Left forelimb (tissue), 1 donor: ENCODE results near the gene DIP2C.
"Not testable (repeated sequence)": the region's sequence is repeated elsewhere in the genome, so short reads cannot be mapped to it uniquely, and the experiment has no call there.

Experiments
- DNase-seq: peaks from one replicate; pipeline ENCODE4 v3.0.0-alpha.2; 2018; ENCODE audit warnings: low spot score

Gene DIP2C

DNA sequence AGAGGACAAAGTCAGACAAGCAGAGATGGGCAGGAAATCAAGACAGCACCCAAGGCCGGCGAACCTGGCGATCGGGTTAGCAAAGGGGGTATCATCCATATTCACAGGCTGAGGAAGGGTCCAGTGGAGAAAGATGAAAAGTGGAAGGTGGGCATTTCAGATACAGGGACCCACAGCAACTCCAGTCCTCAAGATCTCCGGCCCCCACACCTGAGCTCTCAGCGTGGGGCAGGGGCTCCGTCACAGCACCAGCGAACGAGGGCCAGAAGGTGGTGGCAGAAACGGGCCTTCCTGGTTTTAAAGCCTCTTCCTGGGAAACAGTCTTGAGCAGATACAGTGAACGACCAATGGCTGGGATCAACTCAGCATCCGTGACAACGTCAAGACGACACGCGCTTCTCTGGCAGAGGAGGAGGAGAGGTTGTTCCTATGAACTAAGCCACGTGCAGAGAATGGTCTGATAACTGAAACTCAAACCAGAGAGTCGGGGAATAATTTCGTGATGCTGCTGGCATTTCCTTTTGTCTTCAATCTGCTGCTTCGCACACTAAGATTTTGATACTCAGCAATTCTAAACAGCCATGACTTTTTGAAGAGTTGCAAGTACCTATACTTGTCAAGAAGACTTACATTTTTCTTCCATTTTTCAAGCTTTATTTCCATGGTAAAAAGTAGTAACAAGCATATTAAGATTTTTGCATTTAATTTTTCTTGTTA, 334.4 kb downstream of the DIP2C start:
- no peak for DNase-seq

DNA sequence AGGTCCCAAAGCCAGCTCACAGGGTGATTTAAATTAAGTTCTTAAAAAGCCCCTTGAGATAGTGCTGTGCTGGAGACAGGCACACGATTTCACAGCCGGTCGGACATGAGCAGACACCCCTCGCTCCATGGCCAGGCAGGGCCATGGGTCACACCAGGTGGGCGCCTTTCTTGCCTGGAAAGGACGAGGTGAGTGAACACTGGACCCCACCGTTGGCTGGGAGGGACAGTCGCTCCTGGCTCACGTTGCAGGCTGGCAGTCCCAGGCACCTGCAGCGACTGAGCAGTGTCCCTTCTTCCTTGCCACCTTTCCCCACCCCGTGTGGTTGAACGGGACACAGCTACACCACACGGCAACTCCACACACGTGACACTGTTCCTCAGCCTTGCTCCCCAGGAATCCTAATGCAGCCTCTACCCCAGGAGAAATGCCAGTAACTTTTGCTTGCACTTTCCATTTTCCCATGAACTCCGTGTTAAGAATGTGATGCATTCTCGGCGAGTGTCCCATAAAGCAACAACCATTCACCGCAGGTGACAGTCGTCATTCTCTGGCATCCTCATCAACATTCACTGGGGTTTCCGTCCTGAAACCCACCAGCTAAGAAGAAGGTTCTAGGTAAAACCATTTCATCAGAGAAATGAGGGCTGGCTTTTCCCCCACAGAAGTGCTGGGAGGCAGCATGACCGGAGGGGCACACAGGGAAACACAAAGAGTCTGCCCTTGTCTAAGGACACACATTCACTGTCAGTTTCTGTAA, 336.8 kb downstream of the DIP2C start:
- DNase-seq, result no peak

DNA sequence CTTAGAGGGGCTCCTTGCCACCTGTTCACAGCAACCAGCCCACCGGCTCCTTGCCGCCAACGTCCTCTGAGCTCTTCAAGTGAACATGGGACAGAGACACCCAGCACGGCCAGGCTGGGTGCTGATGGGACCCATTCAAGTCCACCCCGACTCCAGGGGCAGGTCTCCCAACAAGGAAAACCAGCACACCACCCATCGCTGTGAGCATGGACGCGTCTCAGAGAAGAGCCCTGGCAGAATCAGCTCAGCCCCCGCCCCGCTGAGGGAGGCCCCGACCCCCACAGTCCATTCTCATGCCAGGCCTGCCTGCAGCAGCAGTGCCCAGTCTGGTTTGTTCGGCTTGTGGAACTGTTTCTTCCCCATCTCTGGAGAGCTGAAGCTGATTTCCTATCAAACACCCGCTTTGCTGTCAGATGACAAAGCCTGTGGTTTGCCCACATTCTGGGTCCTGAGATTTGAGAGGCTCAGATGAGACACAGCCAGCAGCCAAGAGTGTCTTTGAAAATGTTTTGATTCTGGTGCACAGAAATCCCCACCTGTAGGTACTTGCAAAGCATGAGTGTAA, 337.6 kb downstream of the DIP2C start:
- no peak for DNase-seq

DNA sequence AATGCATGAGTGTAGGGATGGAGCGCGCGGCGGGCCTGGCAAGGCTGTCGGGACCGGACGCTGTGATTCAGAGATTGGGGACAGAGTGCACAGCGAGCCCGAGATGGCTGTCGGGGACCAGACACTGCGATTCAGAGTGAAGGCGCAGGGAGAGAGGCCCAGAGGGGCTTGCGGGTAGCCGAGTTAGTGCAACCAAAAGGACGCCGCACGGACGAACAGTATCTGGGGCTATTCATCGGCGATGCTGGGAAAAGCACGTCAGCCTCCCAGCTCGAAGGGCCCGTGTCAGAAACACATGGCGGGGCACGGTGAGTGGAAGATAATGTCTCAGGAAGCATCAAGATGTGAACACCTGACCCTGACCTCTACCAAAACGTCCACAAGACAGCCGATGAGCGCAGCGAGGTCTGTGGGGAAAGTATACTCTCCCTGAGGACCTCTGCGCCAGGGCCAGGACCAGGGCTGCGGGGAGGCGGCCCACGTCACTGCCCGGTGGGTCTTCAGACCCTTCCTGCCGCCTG, 338.4 kb downstream of the DIP2C start:
- no peak for DNase-seq

DNA sequence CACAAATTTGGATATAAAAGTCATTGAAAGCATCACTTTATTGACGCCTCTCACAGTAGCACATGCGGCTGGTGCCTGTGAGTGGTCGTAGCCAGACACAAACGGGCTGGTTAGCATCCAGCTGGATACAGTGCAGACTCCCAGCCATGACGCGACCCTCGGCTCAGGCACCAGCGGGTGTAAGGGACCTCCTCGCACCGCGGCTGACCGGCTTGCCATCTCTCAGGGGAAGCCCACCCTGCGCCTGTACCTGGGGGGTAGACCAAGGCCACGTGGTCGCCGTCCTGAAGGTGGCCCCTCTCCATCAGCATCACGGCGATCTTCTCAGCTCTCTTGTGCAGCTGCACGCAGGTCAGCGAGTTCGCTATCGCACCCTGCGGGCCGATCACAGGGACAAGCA, 340.4 kb downstream of the DIP2C start:
- no peak for DNase-seq

DNA sequence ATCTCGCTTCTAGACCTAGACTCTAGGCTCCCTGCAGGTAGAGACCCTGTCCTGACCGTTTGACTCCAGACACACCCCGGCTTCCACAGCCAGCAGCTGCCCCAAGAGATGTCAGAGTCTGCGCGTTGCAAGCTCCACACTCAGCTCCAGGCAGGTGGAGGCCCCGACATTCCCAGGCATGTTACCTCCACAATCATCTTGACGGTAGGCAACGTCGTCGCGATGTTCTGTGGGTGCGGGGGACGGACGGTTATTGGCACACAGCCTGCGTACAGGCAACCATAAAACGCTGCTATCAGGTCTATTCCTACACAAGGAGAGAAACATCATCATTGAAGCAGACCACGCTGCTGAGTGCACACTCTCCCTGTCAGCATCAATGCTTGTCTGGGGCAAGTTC, 341.0 kb downstream of the DIP2C start:
- no peak for DNase-seq

DNA sequence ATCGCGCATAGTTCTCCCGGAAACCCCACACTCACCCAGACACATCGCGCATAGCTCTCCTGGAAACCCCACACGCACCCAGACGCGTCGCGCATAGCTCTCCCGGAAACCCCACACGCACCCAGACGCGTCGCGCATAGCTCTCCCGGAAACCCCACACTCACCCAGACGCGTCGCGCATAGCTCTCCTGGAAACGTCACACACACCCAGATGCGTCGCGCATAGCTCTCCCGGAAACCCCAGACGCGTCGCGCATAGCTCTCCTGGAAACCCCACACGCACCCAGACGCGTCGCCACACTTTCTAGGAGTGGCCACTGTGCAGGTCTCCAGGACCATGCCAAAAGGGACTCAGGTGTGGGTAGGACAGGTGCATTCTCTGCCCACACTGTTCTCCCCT, 341.7 kb downstream of the DIP2C start:
- not testable (repeated sequence) for DNase-seq

DNA sequence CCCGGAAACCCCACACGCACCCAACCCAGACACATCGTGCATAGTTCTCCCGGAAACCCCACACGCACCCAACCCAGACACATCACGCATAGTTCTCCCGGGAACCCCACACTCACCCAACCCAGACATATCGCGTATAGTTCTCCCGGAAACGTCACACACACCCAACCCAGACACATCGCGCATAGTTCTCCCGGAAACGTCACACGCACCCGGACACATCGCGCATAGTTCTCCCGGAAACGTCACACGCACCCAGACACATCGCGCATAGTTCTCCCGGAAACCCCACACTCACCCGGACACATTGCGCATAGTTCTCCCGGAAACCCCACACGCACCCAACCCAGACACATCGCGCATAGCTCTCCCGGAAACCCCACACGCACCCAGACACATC, 342.3 kb downstream of the DIP2C start:
- DNase-seq, result not testable (repeated sequence)

DNA sequence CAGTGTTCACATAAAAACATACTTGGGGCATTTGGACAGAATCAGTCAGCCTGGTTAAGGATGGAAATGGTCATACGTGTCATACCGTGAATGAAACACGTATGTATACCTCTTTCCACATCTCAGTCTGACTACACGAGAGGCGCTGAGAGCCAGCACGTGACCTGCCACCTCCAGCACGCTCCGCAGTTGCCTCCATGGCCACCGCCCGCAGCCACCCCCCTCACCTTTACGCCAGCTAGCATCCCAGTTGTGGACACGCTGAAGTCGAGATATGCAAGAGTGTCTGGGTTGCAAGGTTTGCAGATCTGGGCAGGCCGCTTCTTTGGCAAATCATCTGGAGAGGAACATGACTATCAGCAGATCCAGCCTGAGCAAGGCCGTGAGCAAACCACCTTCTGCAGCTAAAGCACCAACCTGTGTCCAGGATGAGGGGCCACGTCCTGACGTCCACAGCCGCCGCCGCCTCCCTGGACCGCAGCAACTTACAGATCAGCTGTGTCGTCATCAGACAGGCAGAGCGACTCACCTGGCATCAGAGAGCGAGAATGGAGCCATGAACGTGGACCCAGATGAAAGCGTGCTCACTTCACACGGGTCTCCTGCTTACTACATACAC, 344.8 kb downstream of the DIP2C start:
- no peak for DNase-seq

DNA sequence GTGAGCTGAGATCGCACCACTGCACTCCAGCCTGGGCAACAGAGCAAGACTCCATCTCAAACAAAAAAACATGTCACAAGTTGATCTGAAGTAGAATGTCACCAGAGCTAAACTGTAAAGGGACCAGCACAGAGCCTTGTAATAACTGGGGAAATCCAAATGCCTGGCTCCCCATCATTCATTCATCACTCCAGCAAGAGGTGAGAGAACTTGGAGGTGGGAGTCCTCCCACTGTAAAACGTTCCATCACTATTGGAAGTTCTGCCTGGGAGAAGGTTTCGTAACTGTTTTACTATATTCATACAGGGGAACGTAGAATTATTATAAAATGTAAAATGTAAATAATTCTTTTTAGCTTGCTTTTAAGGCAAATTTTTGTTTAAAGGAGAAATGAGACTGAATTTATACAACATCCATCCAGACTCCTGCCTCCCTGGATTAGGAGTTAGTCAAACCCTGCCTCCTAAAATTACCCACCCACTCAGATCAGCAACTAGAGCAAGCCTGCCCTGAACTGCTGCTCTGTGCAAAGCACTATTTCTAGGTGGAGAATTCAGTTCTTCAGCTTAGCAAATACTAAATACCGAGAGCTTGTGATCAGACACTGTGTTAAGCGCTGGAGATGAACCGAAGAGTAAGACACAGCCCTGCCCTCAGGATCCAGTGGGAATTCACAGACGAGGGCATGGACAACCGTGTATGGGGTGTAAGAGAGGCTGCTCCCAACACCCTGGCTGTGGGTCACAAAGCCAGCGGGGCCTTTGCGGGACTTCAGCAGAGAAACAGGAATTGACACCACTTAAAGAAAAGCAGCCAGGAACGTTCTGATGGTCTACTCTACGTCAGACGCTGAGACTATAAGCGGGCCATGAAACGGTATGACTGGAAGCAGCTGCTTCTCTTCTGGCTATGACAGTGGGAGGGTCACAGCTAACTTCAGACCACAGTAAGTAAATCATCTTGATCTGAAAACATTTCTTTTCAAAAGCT, 345.9 kb downstream of the DIP2C start:
- peak; percentile 11 for DNase-seq

DNA sequence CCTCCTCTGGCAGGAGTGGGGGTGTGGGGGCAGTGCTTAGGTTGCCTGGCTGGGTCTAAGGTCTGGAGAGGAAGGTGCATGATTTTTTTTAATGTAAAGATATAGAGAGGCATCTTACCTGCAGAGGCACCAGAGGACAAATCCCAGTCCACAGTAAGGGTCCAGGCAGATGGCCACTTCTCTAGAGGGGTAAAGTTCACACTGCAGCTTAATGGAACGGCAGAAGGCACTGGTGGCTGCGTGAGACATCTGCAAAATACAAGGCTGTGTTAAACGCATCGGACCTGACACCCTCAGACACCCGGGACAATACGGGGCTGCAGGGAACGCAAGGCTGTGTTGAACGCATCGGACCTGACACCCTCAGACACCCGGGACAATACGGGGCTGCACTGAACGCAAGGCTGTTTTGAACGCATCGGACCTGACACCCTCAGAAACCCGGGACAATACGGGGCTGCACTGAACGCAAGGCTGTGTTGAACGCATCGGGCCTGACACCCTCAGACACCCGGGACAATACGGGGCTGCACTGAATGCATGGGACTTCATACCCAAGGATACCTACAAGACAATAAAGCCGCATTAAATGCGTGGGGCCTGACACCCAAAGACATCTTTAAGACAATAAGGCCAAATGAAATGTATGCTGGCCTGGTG, 348.3 kb downstream of the DIP2C start:
- no peak for DNase-seq

DNA sequence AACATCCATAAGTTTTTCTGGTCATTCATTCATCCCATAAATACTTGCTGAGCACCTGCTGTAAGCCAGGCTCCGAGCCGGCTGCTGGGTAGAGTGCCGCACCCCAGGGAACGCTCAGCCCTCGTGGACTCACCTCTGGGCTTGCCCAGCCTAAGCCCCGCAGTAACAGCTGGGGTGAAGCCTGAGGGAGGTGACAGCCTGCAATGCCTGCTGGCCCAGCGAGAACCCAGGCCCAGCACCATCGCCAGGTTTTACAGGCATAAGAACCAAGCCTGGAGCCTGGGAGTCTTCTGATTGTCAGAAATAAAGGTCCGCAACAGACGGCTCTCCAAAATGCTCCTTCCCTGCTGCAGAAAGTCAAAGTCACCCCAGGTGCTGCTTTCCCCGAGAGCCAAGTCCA, 348.8 kb downstream of the DIP2C start:
- no peak for DNase-seq

DNA sequence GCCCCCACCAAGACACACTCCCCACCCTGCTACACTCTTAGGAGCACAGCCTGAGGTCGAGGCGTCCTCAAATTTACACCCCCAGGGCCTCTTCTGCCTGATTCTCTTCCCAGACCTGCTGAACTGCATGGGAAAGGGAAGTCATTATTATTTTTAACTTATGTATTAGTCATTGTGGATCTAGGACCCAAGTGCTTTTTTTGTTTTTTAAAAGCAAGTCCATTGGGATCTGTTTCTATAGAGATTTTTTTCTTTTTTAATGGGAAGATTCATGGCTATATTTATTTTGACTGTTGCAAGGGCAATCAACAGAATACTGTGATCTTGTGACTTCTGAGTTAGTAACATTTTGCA, 350.5 kb downstream of the DIP2C start:
- DNase-seq, result no peak

DNA sequence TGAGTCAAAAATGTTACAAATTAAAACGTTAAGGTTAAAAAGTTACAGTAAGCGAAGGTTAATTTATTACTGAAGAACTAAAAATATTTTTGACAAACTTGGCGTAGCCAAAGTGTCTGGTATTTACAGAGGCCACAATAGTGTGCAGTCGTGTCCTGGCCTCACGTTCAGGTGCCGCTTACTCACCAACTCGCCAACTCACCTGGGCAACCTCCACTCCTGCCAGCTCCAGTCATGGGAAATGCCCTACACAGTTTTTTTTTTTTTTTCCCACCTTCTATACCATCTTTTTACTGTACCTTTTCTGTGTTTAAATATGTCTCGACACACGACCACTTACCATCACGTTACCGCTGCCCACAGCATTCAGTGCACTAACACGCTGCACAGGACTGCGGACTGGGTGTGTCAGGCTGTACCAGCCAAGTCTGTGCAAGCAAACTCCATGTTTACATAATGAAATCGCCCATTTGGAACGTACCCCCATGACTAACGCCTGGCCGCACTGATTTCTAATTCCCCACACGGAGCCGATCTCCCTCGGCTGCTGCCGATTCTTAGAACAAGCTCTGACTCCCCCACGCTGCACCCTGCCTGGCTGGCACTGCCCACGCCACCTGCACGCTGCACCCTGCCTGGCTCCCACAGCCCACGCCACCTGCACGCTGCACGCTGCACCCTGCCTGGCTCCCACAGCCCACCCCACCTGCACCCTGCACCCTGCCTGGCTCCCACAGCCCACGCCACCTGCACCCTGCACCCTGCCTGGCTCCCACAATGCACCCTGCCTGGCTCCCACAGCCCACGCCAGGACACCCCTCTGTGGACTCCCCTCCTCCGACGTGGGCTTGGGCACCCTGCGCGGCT, 351.1 kb downstream of the DIP2C start:
- DNase-seq, result no peak

DNA sequence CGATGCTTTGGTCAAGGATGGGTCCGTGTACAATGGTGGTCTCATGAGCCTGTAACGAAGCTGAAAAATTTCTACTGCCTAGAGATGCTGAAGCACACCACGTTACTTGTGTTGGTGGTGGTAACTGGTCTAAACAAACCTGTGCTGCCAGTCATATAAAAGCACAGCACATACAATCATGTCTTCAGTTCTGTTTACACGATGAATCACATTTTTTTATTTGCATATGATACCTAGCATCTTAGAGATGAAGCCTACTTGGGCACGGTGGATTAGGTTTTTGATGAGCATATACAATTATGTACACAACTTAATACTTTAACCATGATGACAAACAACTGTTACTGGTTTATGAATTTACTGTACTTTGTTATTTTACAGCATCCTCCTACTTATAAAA, 353.2 kb downstream of the DIP2C start:
- DNase-seq, result no peak

DNA sequence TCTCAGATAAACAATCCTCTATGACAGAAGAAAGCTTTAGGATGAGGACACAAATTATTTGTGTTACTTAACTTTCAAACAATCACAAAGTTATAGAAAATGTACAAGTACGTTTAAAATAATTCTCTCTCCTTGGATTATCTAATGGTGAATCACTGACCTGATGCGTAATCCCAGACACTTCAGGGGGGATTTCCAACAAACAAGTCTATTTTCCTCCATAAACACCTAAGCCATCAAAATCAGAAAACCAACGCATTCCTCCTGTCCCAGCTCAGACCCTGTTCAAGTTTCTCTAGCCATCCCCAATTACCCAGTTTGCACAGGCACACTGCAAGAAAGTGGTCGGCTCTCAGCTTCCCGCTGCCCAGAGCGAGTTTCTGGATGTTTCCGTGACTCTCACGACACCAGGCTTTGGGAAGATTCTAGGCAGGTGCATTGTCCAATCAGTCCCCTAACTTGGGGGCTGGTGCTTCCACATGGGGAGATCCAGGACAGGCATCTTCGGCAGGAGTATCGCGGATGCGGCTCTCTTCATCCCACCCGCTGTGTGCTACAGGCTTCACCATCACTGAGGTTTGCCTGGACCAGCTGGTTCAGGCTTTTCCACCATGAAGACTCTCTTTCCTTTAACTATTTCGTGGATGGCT, 354.2 kb downstream of the DIP2C start:
- DNase-seq, result no peak

DNA sequence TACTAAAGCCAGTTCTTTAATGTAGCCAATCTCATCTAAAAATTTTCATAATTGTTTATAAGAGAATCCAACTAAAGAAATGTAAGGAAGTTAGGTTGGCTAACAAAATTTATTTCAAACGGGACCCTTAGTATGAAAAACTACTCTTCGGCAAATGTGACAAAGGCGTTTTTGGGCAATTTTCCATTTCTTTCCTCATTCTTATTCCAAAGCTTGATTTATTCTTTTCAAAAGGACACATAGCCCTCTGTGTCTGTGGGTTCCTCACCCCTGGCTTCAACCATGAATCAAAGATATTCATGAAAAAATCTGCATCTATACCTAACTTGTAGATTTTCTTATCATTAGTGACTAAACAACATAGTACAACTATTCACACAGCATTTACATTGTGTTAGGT, 358.3 kb downstream of the DIP2C start:
- no peak for DNase-seq

DNA sequence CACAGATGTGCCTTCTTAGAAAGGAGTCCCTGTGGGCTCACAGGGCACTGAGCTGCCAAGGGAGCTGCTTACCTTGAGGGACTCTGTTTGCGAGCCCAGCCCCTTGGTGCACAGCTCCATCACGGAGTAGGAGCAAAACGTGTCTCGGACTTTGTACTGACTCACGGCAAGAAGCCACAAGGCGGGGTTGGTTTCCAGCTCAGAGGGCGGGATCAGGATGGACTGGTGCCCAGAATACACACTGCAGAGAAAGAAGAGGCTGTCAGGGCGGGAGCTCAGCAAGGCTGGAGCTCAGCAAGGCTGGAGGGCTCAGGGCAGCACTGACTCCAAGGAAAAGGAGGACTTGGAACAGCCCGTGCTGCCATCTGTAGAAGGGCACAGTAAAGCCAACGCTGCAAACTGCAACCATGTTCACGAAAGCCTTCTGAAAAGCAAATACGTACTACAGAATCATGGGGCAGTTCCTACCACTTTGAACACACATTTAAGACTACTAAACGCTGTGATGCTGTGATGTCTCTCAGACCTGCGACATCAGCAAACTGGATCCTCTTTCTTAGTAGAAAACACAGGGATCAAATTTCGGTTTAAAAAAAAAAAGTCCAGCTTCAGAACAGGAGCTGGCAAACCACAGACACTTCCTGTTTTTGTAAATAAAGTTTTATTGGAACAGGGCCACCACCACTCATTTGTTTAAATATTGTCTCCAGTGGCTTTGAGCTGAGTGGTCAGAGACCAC, 359.9 kb downstream of the DIP2C start:
- peak; percentile 91 for DNase-seq
